GM12878 (cell line): Measurements from ENCODE around the gene PCDHGA1. TPM values are rescaled to one million over a fixed set of nuclear protein-coding genes. Genes with fewer than 3 reads are reported as not detected.

ENCODE experiments used
- ATAC-seq: fragments of 200-7000 bp; cut with Tn5 transposase; 3 replicates; pipeline ENCODE4 v1.9.1; 2020; ENCODE audit warnings: mild to moderate bottlenecking, moderate library complexity
- BruUV-seq: library from RNA; stranded (reverse); fragments of 400-500 nt; replicated peaks from 2 replicates; lab custom pipeline; 2021; lab: Mats Ljungman, UMichigan
- CTCF ChIA-PET: fragments of 300-600 bp; sonication (Branson Sonifier 250); formaldehyde crosslinking; extraction: SDS; loops from one replicate; lab custom pipeline; 2021; ENCODE audit warnings: inconsistent platforms; lab: Yijun Ruan, JAX
- POLR2A ChIA-PET: fragments of 350-600 bp; formaldehyde crosslinking; extraction: SDS; loops from one replicate; lab custom pipeline; 2021; ENCODE audit warnings: inconsistent platforms; lab: Charles Lee
- RAD21 ChIA-PET: fragments of 300-600 bp; sonication (Branson Sonifier 250); formaldehyde crosslinking; loops from one replicate; lab custom pipeline; 2023; ENCODE audit warnings: antibody characterized with exemption; ENCODE audit not compliant: unreplicated experiment; lab: Charles Lee
- SMC1A ChIA-PET: fragments of 300-600 bp; sonication (Branson Sonifier 250); formaldehyde crosslinking; loops from one replicate; lab custom pipeline; 2023; ENCODE audit not compliant: unreplicated experiment, uncharacterized antibody; lab: Charles Lee
- DNase-seq: peaks from one replicate; pipeline ENCODE4 v3.0.0-alpha.2; 2011; ENCODE audit warnings: low read depth, low spot score
- FAIRE-seq: peaks from 3 replicates; lab custom pipeline; 2011; peaks lifted over from hg19 to GRCh38; lab: Jason Lieb, UNC
- H2AFZ ChIP-seq: 2 replicates; pipeline ENCODE4 v1.6.0; 2011; ENCODE audit warnings: low read depth, low read length, control low read depth; ENCODE audit not compliant: control insufficient read depth
- H3K27ac ChIP-seq: 2 replicates; pipeline ENCODE4 v1.5.1; 2011; ENCODE audit warnings: control low read depth; ENCODE audit not compliant: control insufficient read depth, insufficient read depth
- H3K27me3 ChIP-seq, 2 experiments: replicated peaks in 1 of 2; 2 replicates each; pipeline versions ENCODE4 v1.6.0 to v1.6.1; 2011; ENCODE audit warnings: low read length in 1 of 2; ENCODE audit not compliant: control insufficient read depth in 2 of 2, insufficient read depth in 2 of 2
- H3K36me3 ChIP-seq, 2 experiments: 2 replicates each; pipeline ENCODE4 v1.5.1; 2011; ENCODE audit warnings: low read length in 1 of 2; ENCODE audit not compliant: control insufficient read depth in 2 of 2, insufficient read depth in 2 of 2
- H3K4me1 ChIP-seq: 2 replicates; pipeline ENCODE4 v1.6.1; 2011; ENCODE audit warnings: mild to moderate bottlenecking, low read length, moderate library complexity, mixed read lengths; ENCODE audit not compliant: control insufficient read depth, insufficient read depth
- H3K4me2 ChIP-seq: 2 replicates; pipeline ENCODE4 v1.6.0; 2011; ENCODE audit warnings: control low read depth; ENCODE audit not compliant: control insufficient read depth, insufficient read depth
- H3K4me3 ChIP-seq: fragments of 200-600 bp; sonication (generic); 2 replicates; pipeline ENCODE4 v1.5.1; 2016
- H3K79me2 ChIP-seq: 2 replicates; pipeline ENCODE4 v1.6.0; 2011; ENCODE audit warnings: low read length; ENCODE audit not compliant: control insufficient read depth, insufficient read depth
- H3K9ac ChIP-seq: 2 replicates; pipeline ENCODE4 v1.8.0; 2011; ENCODE audit warnings: low read length, control low read depth, mixed read lengths; ENCODE audit not compliant: control insufficient read depth, insufficient read depth
- H3K9me3 ChIP-seq: replicated peaks from 3 replicates; pipeline ENCODE4 v1.5.1; 2011; ENCODE audit warnings: mild to moderate bottlenecking, low read length; ENCODE audit not compliant: control insufficient read depth, insufficient read depth
- H4K20me1 ChIP-seq: 2 replicates; pipeline ENCODE4 v1.6.0; 2011; ENCODE audit not compliant: control insufficient read depth, insufficient read depth
- RAD21 ChIP-seq: IDR thresholded peaks from 2 replicates; pipeline ENCODE4 v1.6.1; 2011; ENCODE audit warnings: mild to moderate bottlenecking, low read depth, low read length, moderate library complexity; ENCODE audit not compliant: insufficient read depth
- YY1 ChIP-seq: IDR thresholded peaks from 2 replicates; pipeline ENCODE4 v1.6.1; 2011; ENCODE audit warnings: low read depth, mild to moderate bottlenecking, low read length
- WGBS: methylation state at CpG from one replicate; pipeline ENCODE4 v1.1.6; 2016; ENCODE audit warnings: low lambda C conversion rate; ENCODE audit not compliant: insufficient replicate concordance, insufficient coverage; ENCODE audit errors: missing lambda C conversion rate; 5-methylcytosine and 5-hydroxymethylcytosine counted together
- in situ Hi-C: fragments of 300-500 bp; cut with MboI; formaldehyde crosslinking; loops from 9 replicates; pipeline ENCODE4 v1.14.3; 2018; ENCODE audit warnings: mixed read lengths
- intact Hi-C: fragments of 100-400 bp; cut with micrococcal nuclease; formaldehyde crosslinking; loops from one replicate; pipeline ENCODE4 v1.14.2; 2022; ENCODE audit not compliant: unreplicated experiment
- polyA plus RNA-seq, 11 experiments: library from polyadenylated mRNA; depleted of rRNA in 4 of 11; unstranded in 6 of 11; stranded (reverse) in 5 of 11; fragments of >200 nt; fragmentation: Nextera tagmentation in 4 of 11; fragmentation: Illumina TruSeq in 1 of 11; extraction: Ambion mirVana in 4 of 11; extraction: Trizol in 1 of 11; gene quantifications; 1 replicate in 1 of 11; 2 replicates in 10 of 11; pipeline versions ENCODE4 v1.2.1 to v1.2.3, GENCODE V29; 2011 to 2016; ENCODE audit warnings: inconsistent platforms in 2 of 11, missing spikeins in 2 of 11, low read depth in 1 of 11
- total RNA-seq, 4 experiments: library from RNA; depleted of rRNA in 3 of 4; stranded (reverse); fragments of >200 nt in 3 of 4; fragmentation: Illumina TruSeq in 1 of 4; extraction: Trizol in 1 of 4; gene quantifications; 2 replicates each; pipeline versions ENCODE4 v1.2.1 to v1.2.3, GENCODE V29; 2013 to 2021
- TF ChIP-seq, protein P1 (sequence below), 3 experiments: IDR thresholded peaks in 2 of 3; conservative IDR thresholded peaks in 1 of 3; 2 replicates each; pipeline ENCODE4 v1.5.1; 2011; ENCODE audit warnings: low read depth in 3 of 3, low read length in 3 of 3, mild to moderate bottlenecking in 3 of 3, control low read depth in 2 of 3, moderate library complexity in 2 of 3, inconsistent platforms in 1 of 3, mixed read lengths in 1 of 3; ENCODE audit not compliant: control insufficient read depth in 2 of 3, insufficient read depth in 1 of 3; ENCODE audit errors: extremely low read depth in 1 of 3
- TF ChIP-seq, protein P2 (sequence below): IDR thresholded peaks from 2 replicates; pipeline ENCODE4 v1.6.1; 2012; ENCODE audit warnings: low read depth, low read length, improper control_type of control experiment

Gene PCDHGA1
- total and polyA plus RNA-seq, 10 of the 15 experiments (the other 5 are each of a cell fraction or from before 2014, with no cell fraction given), result 0.02 to 0.51 (median 0.19) TPM; not detected in 3

DNA sequence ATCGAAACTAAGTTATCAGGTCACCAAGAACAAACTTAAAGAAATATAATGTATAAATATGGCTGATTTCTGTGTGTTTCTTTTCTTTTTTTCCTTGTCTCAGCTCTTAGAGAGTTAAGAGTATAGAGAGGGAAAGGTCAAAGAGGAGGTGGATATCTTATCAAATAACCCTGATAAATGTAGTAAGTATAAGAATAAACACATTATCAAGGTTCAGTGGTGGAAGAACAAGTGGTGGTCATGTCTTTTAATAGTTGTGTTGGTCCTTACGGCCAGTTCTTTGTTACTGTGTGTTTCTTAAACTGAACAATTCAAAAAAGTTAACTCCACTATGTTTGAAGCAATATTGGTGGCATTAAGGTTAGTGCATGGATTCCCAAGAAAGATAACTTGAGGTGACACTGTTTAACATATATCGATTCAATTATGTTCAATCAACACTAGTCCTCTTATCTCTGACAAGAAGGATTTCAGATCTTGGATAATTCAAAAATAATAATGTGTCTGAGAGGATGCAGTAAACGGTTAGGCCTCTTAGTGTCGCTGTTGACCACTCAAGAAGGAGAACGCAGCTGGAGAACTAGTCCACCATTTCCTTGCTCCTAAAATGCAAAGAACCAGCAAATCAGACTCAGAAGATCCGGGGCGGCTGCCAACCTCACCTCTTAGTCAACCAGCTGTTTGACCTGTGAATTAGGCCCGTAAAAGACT lies 13.1 kb downstream of the PCDHGA1 start, which contains the start of gene PCDHGA3:
Gene PCDHGA3, plus strand, starts transcription at position 588 of the 711 bp plus-strand sequence. CDS start 205 bp downstream, outside the sequence.
- POLR2A ChIA-PET, result interaction anchor here (0.6 kb wide), 1 partner anchor 444 kb away, joined by 4 read pairs; no protein-coding TSS in a partner anchor

More for the DNA sequence above, 13.1 kb downstream of the PCDHGA1 start, which contains the start of gene PCDHGA3:
- H3K36me3 ChIP-seq, result no peaks in the 10 kb centered on the region
- 23% methylated on average over 9 of the region's 9 CpGs for WGBS
- RAD21 ChIA-PET, result interaction anchor here (1.1 kb wide), 1 partner anchor 220 kb away, joined by 3 read pairs; no protein-coding TSS in a partner anchor
- no peaks in the 10 kb centered on the region for H4K20me1 ChIP-seq
- TF ChIP-seq, protein P1, sequence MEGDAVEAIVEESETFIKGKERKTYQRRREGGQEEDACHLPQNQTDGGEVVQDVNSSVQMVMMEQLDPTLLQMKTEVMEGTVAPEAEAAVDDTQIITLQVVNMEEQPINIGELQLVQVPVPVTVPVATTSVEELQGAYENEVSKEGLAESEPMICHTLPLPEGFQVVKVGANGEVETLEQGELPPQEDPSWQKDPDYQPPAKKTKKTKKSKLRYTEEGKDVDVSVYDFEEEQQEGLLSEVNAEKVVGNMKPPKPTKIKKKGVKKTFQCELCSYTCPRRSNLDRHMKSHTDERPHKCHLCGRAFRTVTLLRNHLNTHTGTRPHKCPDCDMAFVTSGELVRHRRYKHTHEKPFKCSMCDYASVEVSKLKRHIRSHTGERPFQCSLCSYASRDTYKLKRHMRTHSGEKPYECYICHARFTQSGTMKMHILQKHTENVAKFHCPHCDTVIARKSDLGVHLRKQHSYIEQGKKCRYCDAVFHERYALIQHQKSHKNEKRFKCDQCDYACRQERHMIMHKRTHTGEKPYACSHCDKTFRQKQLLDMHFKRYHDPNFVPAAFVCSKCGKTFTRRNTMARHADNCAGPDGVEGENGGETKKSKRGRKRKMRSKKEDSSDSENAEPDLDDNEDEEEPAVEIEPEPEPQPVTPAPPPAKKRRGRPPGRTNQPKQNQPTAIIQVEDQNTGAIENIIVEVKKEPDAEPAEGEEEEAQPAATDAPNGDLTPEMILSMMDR (IDR thresholded peaks at IDR 0.05 in 2 of 3, conservative IDR thresholded peaks at IDR 0.05 in 1 of 3; ENCODE audit: control insufficient read depth in 2 of 3, extremely low read depth in 1 of 3, insufficient read depth in 1 of 3, low read depth in 3 of 3, low read length in 3 of 3), result peak in 2 of 3 experiments; percentile 10 to 16; a peak in 2 of 6 replicates
- TF ChIP-seq RAD21 (peak; percentile 33; the same call in 1 of the 2 replicates), YY1 (peak; percentile 48; the same call in 1 of the 2 replicates)
- TF ChIP-seq, protein P2, sequence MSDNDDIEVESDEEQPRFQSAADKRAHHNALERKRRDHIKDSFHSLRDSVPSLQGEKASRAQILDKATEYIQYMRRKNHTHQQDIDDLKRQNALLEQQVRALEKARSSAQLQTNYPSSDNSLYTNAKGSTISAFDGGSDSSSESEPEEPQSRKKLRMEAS, result no peak
- TF ChIP-seq, all 136 proteins: peak for 3
- Histone ChIP-seq H3K4me3 (0 out of 2 replicates have a peak within 1 kb of the TSS, but pooled peaks have one; percentile 11), H3K4me2 (no peak within 1 kb of the TSS), H3K9ac (no peak within 1 kb of the TSS), H3K79me2 (no peaks in the 10 kb centered on the region), H3K27me3 (no peaks in the 10 kb centered on the region), H3K9me3 (peaks cover 2% of the 10 kb centered on the region; the same call in 2 of the 3 replicates), H3K4me1 (no peaks in the 10 kb centered on the region), H2AFZ (no peak within 1 kb of the TSS), H3K27ac (no peak within 1 kb of the TSS)
- intact Hi-C loops (no loop called here), in situ Hi-C loops (no loop called here)
- DNase-seq (no peak), FAIRE-seq (no peak), ATAC-seq (no peak)
- CTCF ChIA-PET, result interaction anchor here (0.7 to 1.6 kb wide), 3 partner anchors 23 to 221 kb away, joined by 3 to 5 read pairs (median 5); partner anchors contain the start of gene TAF7
- SMC1A ChIA-PET, result interaction anchor here (1.1 kb wide), 1 partner anchor 15 kb away, joined by 3 read pairs; no protein-coding TSS in a partner anchor
- no TSS peak for BruUV-seq
